Hematopoietic multipotent progenitor cell (in vitro differentiated cells): ENCODE data around the gene DMRTA2. TPM values are rescaled to one million over a fixed set of nuclear protein-coding genes. Genes with fewer than 3 reads are reported as not detected.

Experiments used
- DNase-seq, 3 donors: peaks; one replicate each; pipeline ENCODE4 v3.0.0-alpha.2; 2011 to 2015; ENCODE audit warnings: low read depth in 2 of 3, low spot score in 2 of 3
- total RNA-seq: library from RNA; depleted of rRNA; stranded (reverse); fragments of >200 nt; gene quantifications from one replicate; pipeline ENCODE4 v1.2.3, GENCODE V29; 2012

The DMRTA2 gene
- total RNA-seq, 1 donor, result not detected

DNA sequence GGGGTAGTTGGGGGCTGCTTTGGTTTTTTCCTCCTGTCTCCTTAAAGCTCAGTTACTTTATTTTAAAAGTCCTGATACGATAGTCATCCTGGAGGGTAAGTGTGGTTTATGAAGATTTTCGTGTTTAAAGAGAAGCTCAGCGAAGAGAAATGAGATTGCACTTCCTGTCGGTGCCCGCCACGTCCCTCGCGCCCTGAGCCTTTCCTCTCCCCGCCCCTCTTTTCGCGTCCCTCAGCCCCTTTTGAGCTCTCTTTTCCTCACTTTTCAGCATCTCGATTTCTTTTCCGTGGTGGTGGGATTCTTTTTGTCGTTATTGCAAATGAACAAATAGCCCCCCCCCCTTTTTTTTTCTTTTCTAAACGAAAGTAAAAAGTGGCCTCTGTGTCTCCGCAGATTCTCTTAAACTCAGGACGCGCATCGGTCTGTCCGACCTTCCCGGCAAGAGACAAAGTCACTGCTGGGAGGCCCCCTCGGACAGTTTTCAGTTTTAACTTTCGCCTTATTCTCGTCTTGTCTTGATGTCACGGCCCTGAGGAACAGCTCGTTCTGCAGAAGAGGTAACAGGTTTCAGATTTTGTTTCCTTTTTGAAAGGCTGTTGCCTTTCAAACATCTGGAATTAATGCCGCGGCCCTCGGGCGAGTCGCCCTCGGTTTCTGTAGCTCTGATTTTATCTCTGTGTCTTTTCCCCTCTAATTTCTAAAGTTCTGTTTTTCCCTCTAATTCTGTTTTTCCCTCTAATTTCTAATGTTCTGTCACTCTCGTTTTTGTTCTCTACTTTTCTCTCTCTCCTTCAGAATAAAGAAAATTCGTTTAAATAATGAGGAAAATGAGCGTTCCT, 1.0 kb upstream of the DMRTA2 start:
- peak in 2 of 3 donors; percentile 33 to 46 for DNase-seq

DNA sequence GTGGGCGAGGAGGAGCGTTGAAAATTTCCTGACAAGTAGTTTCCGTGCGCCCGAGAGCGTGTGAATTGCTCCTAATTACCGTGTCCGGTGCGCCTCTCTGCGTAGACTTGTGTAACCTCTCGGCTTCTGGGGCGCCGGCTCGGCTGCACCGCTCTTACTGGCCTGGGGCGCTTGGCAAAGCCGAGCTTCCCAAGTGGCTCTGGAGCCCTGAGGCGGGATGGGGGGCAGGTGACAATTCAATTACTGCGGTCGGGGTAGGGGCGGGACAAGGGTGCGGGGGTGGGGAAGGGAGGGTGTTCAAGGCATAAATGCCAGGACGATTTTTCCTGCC, 392 bp upstream of the DMRTA2 start:
- DNase-seq, result peak in 2 of 3 donors; percentile 34 to 38

DNA sequence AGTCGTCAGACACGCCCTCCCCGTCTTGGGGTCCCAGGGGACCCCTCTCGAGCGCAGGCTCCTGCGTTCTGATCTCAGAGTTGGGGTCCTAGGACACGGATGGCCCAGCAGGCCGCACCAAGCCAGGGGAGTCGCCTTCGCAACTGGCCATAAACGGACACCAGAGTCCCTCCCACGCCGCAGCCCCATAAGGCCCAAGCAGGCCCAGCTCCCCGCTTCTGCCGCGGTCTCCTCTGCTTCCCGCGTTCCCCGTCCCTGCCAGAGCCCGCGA, 633 bp downstream of the DMRTA2 start:
- no peak for DNase-seq

DNA sequence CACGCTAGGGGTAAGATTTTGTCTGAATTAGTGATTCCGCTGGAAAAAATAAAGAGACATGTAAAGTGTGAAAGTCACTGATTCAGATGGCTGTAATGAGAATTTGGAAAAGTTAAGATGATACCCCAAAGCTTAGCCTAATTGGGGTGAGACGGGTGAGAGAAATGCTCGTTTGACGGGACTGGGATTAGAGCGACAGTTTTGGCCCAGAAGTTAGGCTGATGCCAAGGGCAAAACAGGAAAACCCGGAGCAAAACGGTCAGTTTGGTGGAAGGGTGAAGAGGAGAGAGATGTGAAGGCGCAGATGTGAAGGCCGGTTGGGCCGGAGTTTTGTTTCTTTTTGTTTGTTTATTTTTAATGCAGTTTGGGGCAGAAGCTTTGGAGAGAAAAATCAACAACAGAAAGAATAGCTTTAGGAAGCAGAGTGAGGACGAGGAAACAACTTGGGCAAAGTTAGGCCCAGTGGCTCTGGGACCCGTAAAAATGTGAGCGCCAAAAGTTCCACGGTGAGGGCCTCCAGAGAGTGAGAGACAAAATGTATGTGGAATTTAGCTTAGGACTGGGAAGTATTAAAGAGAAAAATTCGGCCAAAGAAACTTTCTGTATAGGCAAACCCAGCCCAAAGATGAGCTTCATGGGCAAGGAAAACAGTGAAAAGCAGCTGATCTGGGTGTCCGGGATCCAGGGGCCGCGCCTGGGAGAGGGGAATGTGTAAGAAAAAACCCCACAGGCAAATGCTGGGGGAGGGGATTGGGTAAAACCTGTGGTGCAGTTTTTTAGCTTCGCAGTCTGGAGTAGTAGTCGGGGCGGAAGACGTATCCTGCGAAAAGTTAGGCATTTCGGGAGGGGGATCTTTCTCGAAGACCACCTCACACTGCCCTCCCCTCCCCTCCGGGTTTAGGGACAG, 1.2 kb downstream of the DMRTA2 start:
- DNase-seq, result no peak

- DNase-seq, result peak in 1 of 3 donors; percentile 8
Measured at GRCh38 chr1:50421366-50421748, 1.9 kb downstream of the DMRTA2 start.

- peak in 2 of 3 donors; percentile 41 to 51 for DNase-seq
Measured at GRCh38 chr1:50420689-50421365, 2.4 kb downstream of the DMRTA2 start.

- no peak for DNase-seq
Measured at GRCh38 chr1:50419907-50420677, 3.2 kb downstream of the DMRTA2 start.

DNA sequence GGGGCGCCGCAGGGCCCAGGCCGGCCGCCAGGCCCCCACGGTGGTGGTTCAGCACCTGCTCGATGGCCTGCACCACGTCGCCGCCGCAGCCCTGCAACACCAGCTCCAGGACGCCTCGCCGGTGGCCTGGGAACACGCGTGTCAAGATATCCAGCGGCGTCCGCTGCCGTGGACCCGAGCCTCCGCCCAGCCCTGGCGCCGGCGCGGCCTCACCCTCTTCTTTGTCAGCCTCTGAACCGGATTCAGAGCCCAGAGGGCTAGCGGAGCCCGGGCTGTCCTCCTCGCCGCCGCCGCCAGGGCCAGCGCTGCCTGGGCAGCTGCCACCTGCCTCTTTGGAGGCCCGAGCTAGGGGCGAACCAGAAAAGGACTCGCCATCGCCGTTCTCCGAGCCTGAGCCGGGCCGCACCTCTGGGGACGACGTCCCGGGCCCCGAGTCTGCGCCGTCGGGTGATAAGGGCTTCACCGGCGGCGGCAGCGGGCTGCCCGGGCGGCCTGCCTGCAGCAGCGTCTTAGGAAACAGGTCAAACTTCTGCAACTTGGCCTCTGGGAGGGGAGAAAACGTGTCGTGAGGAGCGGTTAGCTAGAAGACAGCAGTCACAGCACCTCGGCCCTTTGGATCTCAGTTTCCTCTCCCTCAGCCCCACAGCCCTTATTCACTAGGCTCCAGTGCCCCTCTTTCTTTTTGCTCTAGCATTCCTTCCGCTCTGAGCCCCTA, 3.9 kb downstream of the DMRTA2 start:
- peak in 2 of 3 donors; percentile 26 to 29 for DNase-seq

GRCh38 chr1:50418600-50419109, 4.6 kb downstream of the DMRTA2 start:
- DNase-seq, result peak in 2 of 3 donors; percentile 25 to 32

- DNase-seq, result no peak
Measured at GRCh38 chr1:50417946-50418599, 5.2 kb downstream of the DMRTA2 start.

- no peak for DNase-seq
Measured at GRCh38 chr1:50417507-50417906, 5.7 kb downstream of the DMRTA2 start.

DNA sequence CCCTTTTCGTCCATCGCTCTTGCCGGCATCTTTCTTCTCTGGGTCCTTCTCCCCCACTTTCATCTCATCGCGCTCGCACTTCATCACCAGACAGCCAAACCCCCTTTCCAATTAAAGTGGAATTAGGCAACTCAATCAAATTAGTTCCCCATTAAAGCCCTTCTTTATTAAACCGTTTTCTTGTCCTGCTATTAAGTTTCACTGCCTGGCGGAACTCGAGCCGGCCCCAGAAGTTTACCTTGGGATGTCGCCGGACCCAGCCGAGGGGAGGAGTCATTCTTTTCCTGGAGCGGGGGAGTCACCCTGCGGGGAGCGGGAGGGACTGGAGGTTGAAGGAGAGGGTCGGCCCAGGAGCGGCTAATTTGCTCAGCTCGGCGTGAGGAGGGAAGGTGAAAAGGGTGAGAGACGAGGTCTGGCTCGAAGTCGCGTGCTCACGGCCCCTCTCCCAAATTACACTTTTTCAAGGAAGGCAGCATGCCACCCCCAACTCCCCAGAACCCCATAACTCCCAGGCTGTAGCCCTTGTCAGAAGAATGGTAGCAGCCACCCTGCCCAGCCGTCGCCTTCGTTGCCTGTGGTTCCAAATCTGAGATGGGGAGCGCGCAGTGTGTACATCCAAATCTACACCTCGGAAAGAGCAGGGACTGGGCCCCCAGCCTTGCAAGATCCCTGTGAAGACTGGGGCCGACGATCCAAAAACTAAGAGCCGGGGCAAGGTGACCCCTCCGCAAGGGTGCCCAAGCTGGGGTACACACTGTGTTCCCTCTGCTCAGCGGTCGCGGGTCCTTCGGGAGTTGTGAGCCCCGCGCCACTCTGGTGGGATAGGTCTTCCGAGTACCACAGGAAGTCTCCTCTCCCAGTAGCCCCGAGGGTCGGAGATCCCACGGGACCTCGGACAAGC, 6.4 kb downstream of the DMRTA2 start:
- DNase-seq, result peak in 2 of 3 donors; percentile 9 to 18

- DNase-seq, result no peak
Measured at GRCh38 chr1:50416150-50416527, 7.1 kb downstream of the DMRTA2 start.

- DNase-seq, result peak in 1 of 3 donors; percentile 13
Measured at GRCh38 chr1:50415235-50416149, 7.8 kb downstream of the DMRTA2 start.

DNA sequence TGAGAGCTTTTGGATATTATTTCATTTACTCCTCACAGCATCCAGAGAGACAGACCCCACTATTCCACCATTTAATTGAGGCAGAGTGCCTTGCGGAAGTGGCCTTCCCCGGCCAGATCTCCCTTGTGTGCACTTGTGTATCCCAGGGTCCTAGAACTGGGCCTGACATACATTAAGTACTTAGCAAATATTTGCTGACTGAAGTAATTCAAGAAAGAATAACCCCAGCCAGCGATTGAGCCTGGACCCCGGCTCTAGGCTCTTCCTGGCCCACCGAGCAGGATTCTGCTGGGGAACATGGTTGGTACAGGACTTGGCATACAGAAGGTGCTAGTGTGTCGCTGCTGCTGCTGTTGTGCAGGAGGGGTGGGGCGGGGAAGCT, 8.4 kb downstream of the DMRTA2 start:
- DNase-seq, result no peak

DNA sequence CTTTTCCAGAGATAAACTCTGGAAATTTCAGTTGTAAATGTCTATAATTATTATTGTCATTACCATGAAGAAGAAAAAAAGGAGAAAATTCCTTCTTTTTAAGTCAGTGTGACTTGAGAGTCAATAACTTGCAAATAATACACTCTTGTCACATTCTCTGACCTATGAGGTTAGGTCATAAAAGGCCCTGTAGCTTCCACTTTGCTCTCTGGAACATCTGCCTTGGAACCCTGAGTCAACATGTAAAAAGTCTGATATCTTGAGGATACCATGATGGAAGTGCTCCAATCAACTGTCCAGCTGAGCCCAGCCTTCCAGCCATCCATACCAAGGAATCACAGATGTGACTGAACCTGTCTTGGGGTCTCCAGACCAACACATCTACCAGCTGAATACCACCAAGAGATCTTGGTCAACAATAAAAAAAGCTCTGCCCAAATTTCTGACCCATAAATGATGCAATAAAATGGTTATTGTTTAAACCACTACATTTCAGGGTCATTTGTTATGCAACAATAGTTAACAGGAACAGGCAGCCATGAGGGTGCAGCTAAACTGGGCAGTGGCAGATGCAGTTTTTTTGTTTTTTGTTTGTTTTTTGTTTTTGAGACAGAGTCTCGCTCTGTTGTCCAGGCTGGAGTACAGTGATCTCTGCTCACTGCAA, 10.3 kb downstream of the DMRTA2 start:
- DNase-seq, result no peak

DNA sequence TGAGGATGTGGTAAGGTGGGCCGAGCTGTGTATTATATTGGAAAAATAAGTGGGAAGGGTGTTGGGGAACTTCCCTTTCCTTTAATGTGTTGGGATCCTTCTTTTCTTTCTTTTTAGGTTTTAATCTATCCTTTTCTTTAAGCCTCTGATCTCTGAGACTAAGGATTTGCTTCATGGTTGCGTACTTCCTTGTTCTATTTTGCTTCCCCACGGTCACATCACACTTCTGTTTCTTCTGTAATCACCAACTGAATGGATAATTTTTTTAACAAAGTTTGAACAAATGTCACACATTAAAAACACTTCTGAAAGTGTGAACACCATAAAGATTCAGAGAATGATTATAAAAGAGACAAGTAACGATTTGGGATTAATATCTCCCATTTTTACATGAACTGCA, 17.4 kb downstream of the DMRTA2 start:
- DNase-seq, result no peak
